DOHH2 (cell line): ENCODE measurements around the gene LRMDA.

Experiments
- H3F3A ChIP-seq: fragments of 200-600 bp; sonication (generic), shearing (Covaris generic); 2 replicates; pipeline ENCODE4 v1.6.0; 2016; ENCODE audit warnings: antibody characterized with exemption, mild to moderate bottlenecking; ENCODE audit not compliant: control insufficient read depth, insufficient read depth
- H3K27ac ChIP-seq: fragments of 200-600 bp; sonication (generic); 2 replicates; pipeline ENCODE4 v1.5.1; 2014; ENCODE audit warnings: low read depth, mild to moderate bottlenecking, low read length, moderate library complexity
- H3K27me3 ChIP-seq: fragments of 200-600 bp; sonication (generic); 2 replicates; pipeline ENCODE4 v1.6.1; 2014; ENCODE audit warnings: mild to moderate bottlenecking, low read length, mixed read lengths; ENCODE audit not compliant: control insufficient read depth
- H3K36me3 ChIP-seq: fragments of 200-600 bp; sonication (generic); 2 replicates; pipeline ENCODE4 v1.6.1; 2014; ENCODE audit warnings: mild to moderate bottlenecking, low read length, moderate library complexity, mixed read lengths; ENCODE audit not compliant: control insufficient read depth
- H3K4me1 ChIP-seq: fragments of 200-600 bp; sonication (generic); 2 replicates; pipeline ENCODE4 v1.6.1; 2014; ENCODE audit warnings: mild to moderate bottlenecking, low read length, mixed read lengths; ENCODE audit not compliant: control insufficient read depth
- H3K4me2 ChIP-seq: fragments of 200-600 bp; sonication (generic); 2 replicates; pipeline ENCODE4 v1.6.0; 2014; ENCODE audit warnings: mild to moderate bottlenecking, low read length, moderate library complexity
- H3K4me3 ChIP-seq: fragments of 200-600 bp; sonication (generic); 2 replicates; pipeline ENCODE4 v1.5.1; 2014; ENCODE audit warnings: mild to moderate bottlenecking, low read length, mixed read lengths
- H3K79me2 ChIP-seq: fragments of 200-600 bp; sonication (generic); 2 replicates; pipeline ENCODE4 v1.6.1; 2014; ENCODE audit warnings: mild to moderate bottlenecking, low read length, mixed read lengths; ENCODE audit not compliant: control insufficient read depth
- H3K9me2 ChIP-seq: fragments of 200-600 bp; sonication (generic); replicated peaks from 2 replicates; pipeline ENCODE4 v1.6.1; 2014; ENCODE audit warnings: mild to moderate bottlenecking, low read length, mixed read lengths; ENCODE audit not compliant: control insufficient read depth
- H3K9me3 ChIP-seq: fragments of 200-600 bp; sonication (generic); 2 replicates; pipeline ENCODE4 v1.6.1; 2014; ENCODE audit warnings: antibody characterized with exemption, low read length, mixed read lengths; ENCODE audit not compliant: control insufficient read depth, insufficient read depth
- H4K20me1 ChIP-seq: fragments of 200-600 bp; sonication (generic); 2 replicates; pipeline ENCODE4 v1.6.0; 2014; ENCODE audit warnings: low read depth, mild to moderate bottlenecking, antibody characterized with exemption, low read length, moderate library complexity; ENCODE audit not compliant: control insufficient read depth, insufficient read depth
- EZH2phosphoT487 ChIP-seq: fragments of 200-600 bp; sonication (generic); IDR thresholded peaks from 2 replicates; pipeline ENCODE4 v1.6.1; 2017; ENCODE audit warnings: borderline replicate concordance, mild to moderate bottlenecking, antibody characterized with exemption, low read length, moderate library complexity, mixed read lengths
- TF ChIP-seq, protein P1 (sequence below): fragments of 200-600 bp; sonication (generic); IDR thresholded peaks from one replicate; pipeline ENCODE4 v1.5.1; 2014; ENCODE audit warnings: antibody characterized with exemption, mild to moderate bottlenecking, low read depth, low read length; ENCODE audit not compliant: poor library complexity, severe bottlenecking

Gene LRMDA

DNA sequence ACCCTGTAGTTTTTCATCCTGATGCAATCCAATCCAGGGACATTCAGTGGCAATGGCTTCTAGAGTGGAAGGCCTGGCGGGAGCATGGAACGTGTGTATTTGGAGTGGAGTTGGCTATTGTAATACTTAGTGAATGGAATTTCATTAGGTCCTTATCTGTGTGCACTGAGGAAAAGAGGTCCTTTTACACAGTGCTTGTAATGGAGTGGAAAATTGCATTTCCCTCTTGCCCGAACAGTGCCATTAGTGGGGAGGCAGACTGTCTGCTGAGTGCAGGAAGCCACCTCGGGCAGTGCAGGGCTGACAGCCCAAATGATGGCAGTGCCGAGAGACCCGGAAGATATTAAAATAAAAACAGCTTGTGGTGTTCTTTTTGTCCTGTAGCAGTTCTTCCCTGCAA lies 786.6 kb downstream of the LRMDA start:
- Histone ChIP-seq H3K9me3 (no peaks in the 10 kb centered on the region; the same call in 1 of the 2 replicates), H4K20me1 (no peaks in the 10 kb centered on the region), H3K27ac (no peak overlapping the region), H3K79me2 (no peaks in the 10 kb centered on the region), H3K4me2 (no peak overlapping the region), H3K4me3 (no peak overlapping the region), H3K9me2 (no peaks in the 10 kb centered on the region), H3K4me1 (no peaks in the 10 kb centered on the region), H3F3A (no peaks in the 10 kb centered on the region), H3K27me3 (no peaks in the 10 kb centered on the region), H3K36me3 (no peaks in the 10 kb centered on the region)
- TF ChIP-seq, protein P1, sequence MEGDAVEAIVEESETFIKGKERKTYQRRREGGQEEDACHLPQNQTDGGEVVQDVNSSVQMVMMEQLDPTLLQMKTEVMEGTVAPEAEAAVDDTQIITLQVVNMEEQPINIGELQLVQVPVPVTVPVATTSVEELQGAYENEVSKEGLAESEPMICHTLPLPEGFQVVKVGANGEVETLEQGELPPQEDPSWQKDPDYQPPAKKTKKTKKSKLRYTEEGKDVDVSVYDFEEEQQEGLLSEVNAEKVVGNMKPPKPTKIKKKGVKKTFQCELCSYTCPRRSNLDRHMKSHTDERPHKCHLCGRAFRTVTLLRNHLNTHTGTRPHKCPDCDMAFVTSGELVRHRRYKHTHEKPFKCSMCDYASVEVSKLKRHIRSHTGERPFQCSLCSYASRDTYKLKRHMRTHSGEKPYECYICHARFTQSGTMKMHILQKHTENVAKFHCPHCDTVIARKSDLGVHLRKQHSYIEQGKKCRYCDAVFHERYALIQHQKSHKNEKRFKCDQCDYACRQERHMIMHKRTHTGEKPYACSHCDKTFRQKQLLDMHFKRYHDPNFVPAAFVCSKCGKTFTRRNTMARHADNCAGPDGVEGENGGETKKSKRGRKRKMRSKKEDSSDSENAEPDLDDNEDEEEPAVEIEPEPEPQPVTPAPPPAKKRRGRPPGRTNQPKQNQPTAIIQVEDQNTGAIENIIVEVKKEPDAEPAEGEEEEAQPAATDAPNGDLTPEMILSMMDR: no peak
- no peak for TF ChIP-seq EZH2phosphoT487

DNA sequence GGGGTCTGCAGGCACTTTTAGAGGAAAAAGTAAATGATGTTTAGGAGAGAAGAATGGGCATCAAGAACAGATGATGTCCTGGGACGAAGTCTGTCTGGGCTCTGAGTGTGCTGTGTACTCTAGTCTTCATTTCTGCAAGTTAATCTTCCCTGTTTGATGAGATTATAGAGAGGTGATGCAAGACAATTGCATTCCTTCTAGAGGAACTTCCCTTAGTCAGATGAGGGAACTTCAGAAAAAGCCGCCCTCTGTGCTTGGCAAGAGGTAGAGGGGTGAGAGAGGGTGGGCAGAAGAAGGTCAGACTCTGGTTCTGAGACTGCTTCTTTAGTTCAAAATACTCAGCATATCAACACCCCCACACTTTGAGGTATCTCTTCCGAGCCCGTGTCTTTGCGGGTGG lies 797.9 kb downstream of the LRMDA start:
- H4K20me1 ChIP-seq: no peaks in the 10 kb centered on the region
- TF ChIP-seq, protein P1: no peak
- TF ChIP-seq EZH2phosphoT487: no peak
- H3K4me1 ChIP-seq: no peaks in the 10 kb centered on the region
- H3F3A ChIP-seq: no peaks in the 10 kb centered on the region
- no peak overlapping the region for H3K4me2 ChIP-seq
- H3K79me2 ChIP-seq: no peaks in the 10 kb centered on the region
- H3K4me3 ChIP-seq: no peak overlapping the region
- no peak overlapping the region for H3K27ac ChIP-seq
- H3K36me3 ChIP-seq: no peaks in the 10 kb centered on the region
- no peaks in the 10 kb centered on the region for H3K9me3 ChIP-seq
- H3K27me3 ChIP-seq: no peaks in the 10 kb centered on the region
- no peaks in the 10 kb centered on the region for H3K9me2 ChIP-seq

DNA sequence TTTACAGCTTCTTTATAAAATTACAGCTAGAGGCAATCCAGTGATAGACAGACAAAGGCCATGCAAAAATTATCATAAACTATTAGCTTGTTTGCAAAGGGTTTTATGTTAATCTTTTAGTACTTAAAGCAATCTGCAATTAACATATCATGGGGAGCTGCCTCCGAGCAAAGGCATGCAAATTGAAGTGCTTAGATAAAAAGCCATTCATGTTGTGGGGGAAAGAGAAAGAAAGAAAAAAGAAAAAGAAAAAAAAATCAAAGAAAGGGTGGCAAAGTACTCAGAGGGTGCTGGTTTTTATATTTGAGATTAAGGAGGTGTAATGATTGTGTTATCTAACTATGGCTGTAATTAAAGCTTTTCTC lies 799.5 kb downstream of the LRMDA start:
- no peak overlapping the region for H3K4me2 ChIP-seq
- no peaks in the 10 kb centered on the region for H3K27me3 ChIP-seq
- H3F3A ChIP-seq: no peaks in the 10 kb centered on the region
- no peaks in the 10 kb centered on the region for H3K79me2 ChIP-seq
- no peaks in the 10 kb centered on the region for H3K9me2 ChIP-seq
- no peaks in the 10 kb centered on the region for H4K20me1 ChIP-seq
- H3K9me3 ChIP-seq: no peaks in the 10 kb centered on the region
- TF ChIP-seq EZH2phosphoT487: no peak
- TF ChIP-seq, protein P1: no peak
- no peaks in the 10 kb centered on the region for H3K4me1 ChIP-seq
- no peaks in the 10 kb centered on the region for H3K36me3 ChIP-seq
- H3K4me3 ChIP-seq: no peak overlapping the region
- no peak overlapping the region for H3K27ac ChIP-seq
